Ectodermal cell (in vitro differentiated cells): ENCODE data around the gene PCNX2.

Source experiments
- H3K27ac ChIP-seq: 2 replicates; pipeline ENCODE4 v1.7.0; 2013; ENCODE audit warnings: mild to moderate bottlenecking, low read depth, low read length; ENCODE audit not compliant: insufficient read depth, poor library complexity, severe bottlenecking
- H3K27me3 ChIP-seq: 2 replicates; pipeline ENCODE4 v1.7.0; 2013; ENCODE audit warnings: mild to moderate bottlenecking, low read length; ENCODE audit not compliant: insufficient read depth, control insufficient read depth, poor library complexity, severe bottlenecking
- H3K36me3 ChIP-seq: one replicate; pipeline ENCODE4 v1.7.0; 2013; ENCODE audit warnings: low read length; ENCODE audit not compliant: control insufficient read depth, insufficient read depth
- H3K4me1 ChIP-seq: one replicate; pipeline ENCODE4 v1.7.0; 2013; ENCODE audit warnings: low read length; ENCODE audit not compliant: control insufficient read depth, insufficient read depth
- H3K4me3 ChIP-seq: 2 replicates; pipeline ENCODE4 v1.7.0; 2013; ENCODE audit warnings: low read depth, low read length, control low read depth; ENCODE audit not compliant: insufficient read depth
- H3K9me3 ChIP-seq: 2 replicates; pipeline ENCODE4 v1.7.0; 2013; ENCODE audit warnings: mild to moderate bottlenecking, low read length, moderate library complexity; ENCODE audit not compliant: control insufficient read depth
- WGBS, 2 experiments: methylation state at CpG; one replicate each; pipeline ENCODE4 v1.1.7; 2013; ENCODE audit warnings: missing lambda C conversion rate in 2 of 2; 5-methylcytosine and 5-hydroxymethylcytosine counted together

The PCNX2 gene

GRCh38 chr1:233315718-233316301 lies 20.3 kb upstream of the PCNX2 start:
- no peaks in the 10 kb centered on the region for H3K9me3 ChIP-seq
- no peaks in the 10 kb centered on the region for H3K36me3 ChIP-seq
- no peaks in the 10 kb centered on the region for H3K4me1 ChIP-seq
- no peaks in the 10 kb centered on the region for H3K27me3 ChIP-seq
- no peak overlapping the region for H3K27ac ChIP-seq
- H3K4me3 ChIP-seq, result no peak overlapping the region
- 79 to 100% methylated on average over 1 of the region's 1 CpG for WGBS, 2 experiments

DNA sequence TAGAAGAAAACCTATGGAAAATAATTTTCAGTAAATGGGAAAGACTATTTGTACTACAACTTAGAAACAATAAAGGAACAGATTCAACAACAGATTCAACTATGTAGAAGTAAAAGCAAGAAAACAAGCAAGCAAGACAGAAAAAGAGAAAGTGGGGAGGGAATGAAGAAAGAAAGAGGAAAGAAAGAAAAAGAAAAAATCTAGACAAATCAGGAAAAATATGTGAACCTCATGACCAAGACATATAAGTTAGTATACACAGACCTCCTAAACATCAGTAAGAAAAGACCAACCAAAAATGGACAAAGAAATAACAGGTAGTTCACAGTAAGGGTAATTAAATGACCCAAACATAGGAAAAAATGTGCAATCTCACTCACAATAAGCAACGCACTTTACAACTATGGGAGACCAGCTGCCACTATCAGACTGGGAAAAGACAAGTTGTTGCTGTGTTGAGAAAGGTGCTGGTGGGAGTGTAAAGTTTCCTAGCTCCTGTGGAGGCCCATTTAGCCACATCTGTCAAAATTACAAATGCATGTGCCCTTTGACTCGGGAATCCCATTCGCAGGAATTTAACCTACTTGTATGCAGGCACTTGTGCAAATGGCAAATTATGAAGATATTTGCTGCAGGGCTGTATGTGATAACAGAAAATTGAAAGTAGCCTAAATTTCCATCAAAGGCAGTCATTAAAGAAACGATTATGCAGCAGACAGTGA lies 18.1 kb upstream of the PCNX2 start:
- Histone ChIP-seq H3K36me3 (no peaks in the 10 kb centered on the region), H3K4me3 (no peak overlapping the region), H3K9me3 (no peaks in the 10 kb centered on the region), H3K27me3 (no peaks in the 10 kb centered on the region), H3K27ac (no peak overlapping the region), H3K4me1 (no peaks in the 10 kb centered on the region)
- WGBS, 2 experiments, result 85% methylated on average over 3 to 4 of the region's 4 CpGs

DNA sequence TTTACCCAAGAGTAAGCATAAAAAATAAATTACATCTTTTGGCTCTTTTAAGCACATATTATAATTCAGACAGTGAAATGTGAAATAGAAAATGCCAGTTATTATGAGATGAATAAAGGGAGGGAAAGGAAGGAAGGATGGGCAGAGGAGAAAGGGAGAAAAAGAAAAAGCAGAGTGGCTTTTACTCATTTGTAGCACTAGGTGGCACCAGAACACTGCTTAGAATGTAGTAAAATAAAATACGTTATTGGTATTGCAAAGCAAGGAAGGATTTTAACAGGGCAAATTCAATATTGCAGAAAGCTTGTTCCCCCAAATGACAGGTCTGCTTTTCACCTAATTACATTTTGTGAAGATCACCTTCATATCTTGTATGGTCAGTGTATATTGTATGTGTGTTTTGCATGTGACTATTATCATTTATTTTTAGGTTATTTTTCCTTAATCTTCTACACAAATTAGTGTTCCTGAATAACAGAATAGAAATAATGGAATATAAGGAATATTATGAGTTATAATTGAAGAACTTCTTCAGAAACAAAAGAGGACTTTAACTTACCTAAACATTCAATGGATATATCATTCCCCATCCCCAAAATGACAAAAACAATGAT lies 9.1 kb upstream of the PCNX2 start:
- H3K27ac ChIP-seq, result no peak overlapping the region
- 3 to 11% methylated on average over 1 of the region's 1 CpG for WGBS, 2 experiments
- H3K4me3 ChIP-seq, result no peak overlapping the region
- no peaks in the 10 kb centered on the region for H3K27me3 ChIP-seq
- H3K9me3 ChIP-seq, result no peaks in the 10 kb centered on the region
- no peaks in the 10 kb centered on the region for H3K36me3 ChIP-seq
- H3K4me1 ChIP-seq, result no peaks in the 10 kb centered on the region

- WGBS, 2 experiments, result 84 to 86% methylated on average over 2 of the region's 2 CpGs
- no peak overlapping the region for H3K4me3 ChIP-seq
- H3K27me3 ChIP-seq, result no peaks in the 10 kb centered on the region
- no peaks in the 10 kb centered on the region for H3K9me3 ChIP-seq
- no peak overlapping the region for H3K27ac ChIP-seq
- H3K4me1 ChIP-seq, result no peaks in the 10 kb centered on the region
- H3K36me3 ChIP-seq, result no peaks in the 10 kb centered on the region
Observed at GRCh38 chr1:233300326-233300725, 4.8 kb upstream of the PCNX2 start.

DNA sequence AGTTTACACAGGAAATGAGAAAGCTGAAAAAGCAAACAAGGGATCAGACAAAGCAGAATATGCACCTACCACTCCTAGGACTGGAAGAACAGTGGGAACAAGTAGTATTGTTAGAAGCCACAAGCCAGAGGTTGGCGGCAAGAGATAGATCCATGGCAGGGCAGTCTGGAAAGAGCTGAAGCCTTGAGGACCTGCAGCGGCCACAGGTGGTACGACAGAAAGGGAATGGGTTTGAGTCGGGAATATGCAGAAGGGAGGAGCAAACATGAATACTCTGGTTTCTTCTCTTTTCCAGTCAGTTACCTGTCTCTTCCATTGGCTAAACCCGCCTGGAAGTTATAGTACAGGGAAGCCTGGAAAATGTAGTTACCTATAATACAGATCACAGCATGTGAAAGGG lies 3.9 kb upstream of the PCNX2 start:
- H3K27me3 ChIP-seq, result no peaks in the 10 kb centered on the region
- no peak overlapping the region for H3K4me3 ChIP-seq
- H3K36me3 ChIP-seq, result no peaks in the 10 kb centered on the region
- no peaks in the 10 kb centered on the region for H3K4me1 ChIP-seq
- H3K9me3 ChIP-seq, result no peaks in the 10 kb centered on the region
- H3K27ac ChIP-seq, result no peak overlapping the region
- 78 to 86% methylated on average over 4 to 5 of the region's 5 CpGs for WGBS, 2 experiments

DNA sequence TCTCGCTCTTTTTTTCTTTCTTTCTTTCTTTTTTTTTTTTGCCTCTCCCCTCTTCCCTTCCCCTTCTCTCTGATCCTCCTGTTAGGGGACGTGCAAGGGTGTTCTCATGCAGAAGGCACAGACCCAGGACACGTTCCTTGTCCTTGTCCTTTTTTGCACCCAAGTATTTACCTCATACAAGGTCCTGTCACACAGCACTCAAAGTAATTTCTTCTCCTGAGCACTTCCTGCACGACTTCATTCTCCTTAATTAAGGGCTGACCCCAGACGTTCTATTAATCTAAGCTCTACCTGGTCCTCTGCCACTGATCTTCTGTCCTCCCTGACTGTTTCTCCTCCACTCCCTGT lies 424 bp upstream of the PCNX2 start:
- no peaks in the 10 kb centered on the region for H3K4me1 ChIP-seq
- no peak overlapping the region for H3K27ac ChIP-seq
- no peaks in the 10 kb centered on the region for H3K36me3 ChIP-seq
- no peaks in the 10 kb centered on the region for H3K27me3 ChIP-seq
- H3K9me3 ChIP-seq, result no peaks in the 10 kb centered on the region
- H3K4me3 ChIP-seq, result no peak overlapping the region
- WGBS, 2 experiments, result 13 to 16% methylated on average over 5 of the region's 5 CpGs

- H3K27ac ChIP-seq, result no peak overlapping the region
- WGBS, 2 experiments, result 2 to 3% methylated on average over 8 of the region's 8 CpGs
- H3K36me3 ChIP-seq, result no peaks in the 10 kb centered on the region
Observed at GRCh38 chr1:233294913-233295236, 650 bp downstream of the PCNX2 start.

DNA sequence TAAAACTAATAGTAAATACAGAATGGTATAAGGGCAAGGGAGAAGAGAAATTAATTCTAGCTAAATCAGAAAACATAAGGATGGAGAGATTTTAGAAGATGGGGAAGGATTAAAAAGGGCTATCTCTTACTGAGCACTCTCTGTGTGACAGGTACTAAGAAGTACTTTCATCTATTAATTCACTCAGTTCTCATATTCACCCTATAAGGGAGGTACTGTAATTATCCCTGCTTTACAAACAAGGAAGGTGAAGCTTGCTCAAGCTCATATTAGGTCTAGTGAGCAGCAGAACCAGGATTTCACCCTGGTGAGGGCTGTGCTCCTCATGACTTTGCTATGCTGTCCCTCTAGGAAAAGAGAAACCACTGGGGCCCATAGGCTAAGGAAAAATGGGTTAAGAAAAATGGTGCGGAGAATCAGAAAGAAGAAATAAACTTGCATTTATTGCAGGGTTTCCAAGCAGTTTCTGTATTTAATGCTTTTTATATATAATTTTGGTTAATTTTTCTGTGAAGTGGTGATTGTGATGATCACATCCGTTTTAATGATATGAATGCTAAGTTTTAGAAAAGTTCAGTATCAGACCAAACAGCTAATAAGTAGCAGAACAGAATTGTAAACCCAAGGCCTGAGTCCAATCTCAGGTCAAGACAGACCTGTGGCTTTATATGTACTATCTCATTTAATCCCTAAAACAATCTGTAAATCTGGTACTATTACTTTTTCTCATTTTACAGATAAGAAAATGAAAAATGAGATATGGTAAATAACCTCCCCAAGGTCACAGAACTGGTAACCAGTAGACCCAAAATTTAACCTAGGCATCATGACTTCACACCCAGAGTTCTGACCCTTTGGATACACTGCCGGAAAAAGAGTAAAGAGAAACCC lies 1.7 kb downstream of the PCNX2 start:
- H3K36me3 ChIP-seq, result no peaks in the 10 kb centered on the region
- no peak overlapping the region for H3K27ac ChIP-seq
- 89 to 97% methylated on average over 3 of the region's 3 CpGs for WGBS, 2 experiments
- no peak overlapping the region for H3K4me3 ChIP-seq
- H3K4me1 ChIP-seq, result peaks cover 3% of the 10 kb centered on the region
- H3K9me3 ChIP-seq, result no peaks in the 10 kb centered on the region
- no peaks in the 10 kb centered on the region for H3K27me3 ChIP-seq

More at GRCh38 chr1:233294913-233295236, 650 bp downstream of the PCNX2 start:
- Histone ChIP-seq H3K9me3 (no peaks in the 10 kb centered on the region), H3K27me3 (no peaks in the 10 kb centered on the region), H3K4me3 (peak overlapping the region; percentile 70), H3K4me1 (no peaks in the 10 kb centered on the region)

GRCh38 chr1:233290396-233291034 lies 5.0 kb downstream of the PCNX2 start:
- WGBS, 2 experiments, result 81 to 83% methylated on average over 5 of the region's 5 CpGs
- Histone ChIP-seq H3K36me3 (no peaks in the 10 kb centered on the region), H3K9me3 (no peaks in the 10 kb centered on the region), H3K4me1 (peaks cover 3% of the 10 kb centered on the region), H3K27ac (no peak overlapping the region), H3K4me3 (no peak overlapping the region), H3K27me3 (no peaks in the 10 kb centered on the region)
